KOPT-K1 (cell line): ENCODE measurements around the gene TMEFF2.
"Not testable (repeated sequence)": the region's sequence is repeated elsewhere in the genome, so short reads cannot be mapped to it uniquely, and the experiment has no call there.

Source experiments
- H3K27ac ChIP-seq: fragments of 200-600 bp; sonication (generic); 2 replicates; pipeline ENCODE4 v1.5.1; 2016; ENCODE audit warnings: antibody characterized with exemption, mild to moderate bottlenecking, low read depth, low read length; ENCODE audit not compliant: poor library complexity, severe bottlenecking
- H3K36me3 ChIP-seq: fragments of 200-600 bp; sonication (generic); 2 replicates; pipeline ENCODE4 v1.5.1; 2017; ENCODE audit warnings: antibody characterized with exemption, mild to moderate bottlenecking, low read length, moderate library complexity; ENCODE audit not compliant: insufficient read depth
- H3K9me3 ChIP-seq: fragments of 200-600 bp; sonication (generic); 2 replicates; pipeline ENCODE4 v1.5.1; 2017; ENCODE audit warnings: antibody characterized with exemption, low read length, mild to moderate bottlenecking; ENCODE audit not compliant: insufficient read depth, poor library complexity, severe bottlenecking

TMEFF2 gene

GRCh38 chr2:192126912-192127311 lies 67.8 kb downstream of the TMEFF2 start:
- no peaks in the 10 kb centered on the region for H3K36me3 ChIP-seq
- no peak overlapping the region for H3K27ac ChIP-seq
- H3K9me3 ChIP-seq: no peaks in the 10 kb centered on the region

DNA sequence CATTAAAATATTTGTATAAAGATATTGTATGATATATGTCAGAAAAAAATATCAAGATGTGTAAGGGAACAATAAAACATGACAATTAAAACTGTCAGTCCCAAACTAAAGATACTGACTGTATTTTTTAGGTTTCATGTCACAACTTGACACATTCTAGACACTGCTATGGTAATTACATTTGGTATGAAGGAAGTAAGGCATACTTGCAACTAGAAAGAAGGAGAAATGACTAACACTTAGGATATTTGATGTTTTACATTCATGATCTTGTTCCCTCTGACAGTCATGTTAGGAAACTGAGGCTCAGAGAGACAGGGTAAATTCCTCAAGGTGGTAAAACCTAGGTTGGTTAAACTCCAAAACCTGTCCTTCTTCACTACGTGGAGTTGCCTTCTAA lies 68.3 kb downstream of the TMEFF2 start:
- H3K36me3 ChIP-seq: no peaks in the 10 kb centered on the region
- no peak overlapping the region for H3K27ac ChIP-seq
- H3K9me3 ChIP-seq: no peaks in the 10 kb centered on the region

DNA sequence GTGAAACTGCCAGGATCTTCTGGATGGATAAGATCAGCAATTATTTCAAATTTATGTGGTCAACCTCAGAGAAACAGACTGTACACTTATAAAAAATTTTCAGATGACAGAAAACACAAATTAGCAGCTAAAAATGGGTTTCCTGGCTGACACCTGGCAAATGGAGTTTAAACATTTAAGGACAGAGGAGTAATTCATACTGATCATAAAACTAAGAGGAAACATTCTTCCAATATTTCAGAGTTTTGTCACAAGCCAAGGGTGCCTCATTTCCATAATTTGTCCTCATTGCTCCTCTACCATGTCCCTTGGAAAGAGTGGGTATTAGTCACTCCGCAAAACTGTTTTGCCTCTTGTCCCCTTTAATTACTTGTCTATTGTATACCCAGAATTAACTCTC lies 70.2 kb downstream of the TMEFF2 start:
- no peaks in the 10 kb centered on the region for H3K9me3 ChIP-seq
- no peaks in the 10 kb centered on the region for H3K36me3 ChIP-seq
- no peak overlapping the region for H3K27ac ChIP-seq

GRCh38 chr2:192123847-192124246 lies 70.9 kb downstream of the TMEFF2 start:
- Histone ChIP-seq H3K36me3 (no peaks in the 10 kb centered on the region), H3K9me3 (no peaks in the 10 kb centered on the region), H3K27ac (no peak overlapping the region)

GRCh38 chr2:192122946-192123345 lies 71.8 kb downstream of the TMEFF2 start:
- H3K36me3 ChIP-seq: no peaks in the 10 kb centered on the region
- H3K9me3 ChIP-seq: no peaks in the 10 kb centered on the region
- H3K27ac ChIP-seq: no peak overlapping the region

GRCh38 chr2:192122141-192122540 lies 72.6 kb downstream of the TMEFF2 start:
- Histone ChIP-seq H3K9me3 (no peaks in the 10 kb centered on the region), H3K27ac (no peak overlapping the region), H3K36me3 (no peaks in the 10 kb centered on the region)

DNA sequence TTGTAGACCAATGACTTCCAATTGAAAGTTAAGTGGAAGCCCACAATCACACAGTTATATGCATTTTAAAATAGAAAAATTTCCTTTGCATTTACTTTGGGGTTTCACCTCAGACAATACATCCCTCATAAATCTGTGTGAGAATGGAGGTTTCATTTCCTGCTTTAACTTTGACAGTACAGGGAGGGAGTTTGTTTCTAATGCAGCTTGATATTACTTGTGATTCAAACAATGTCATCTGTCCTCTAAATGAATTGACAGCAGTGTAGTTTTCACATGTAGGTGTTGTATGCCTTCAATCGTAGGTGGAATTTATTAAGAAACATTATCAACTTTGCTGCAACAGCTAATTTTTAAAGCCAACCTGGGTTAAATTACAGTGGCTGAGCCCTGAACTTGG lies 75.2 kb downstream of the TMEFF2 start:
- Histone ChIP-seq H3K36me3 (no peaks in the 10 kb centered on the region), H3K9me3 (no peaks in the 10 kb centered on the region), H3K27ac (no peak overlapping the region)

- no peaks in the 10 kb centered on the region for H3K36me3 ChIP-seq
- no peaks in the 10 kb centered on the region for H3K9me3 ChIP-seq
- H3K27ac ChIP-seq: no peak overlapping the region
Observed at GRCh38 chr2:192117705-192118104, 77.0 kb downstream of the TMEFF2 start.

GRCh38 chr2:192111536-192111935 lies 83.2 kb downstream of the TMEFF2 start:
- H3K27ac ChIP-seq, H3K9me3 ChIP-seq, H3K36me3 ChIP-seq: not testable (repeated sequence)

- Histone ChIP-seq H3K9me3 (no peaks in the 10 kb centered on the region), H3K36me3 (no peaks in the 10 kb centered on the region), H3K27ac (no peak overlapping the region)
Observed at GRCh38 chr2:192099742-192100141, 95.0 kb downstream of the TMEFF2 start.

GRCh38 chr2:192098814-192099491 lies 95.8 kb downstream of the TMEFF2 start:
- H3K9me3 ChIP-seq: no peaks in the 10 kb centered on the region
- H3K36me3 ChIP-seq: no peaks in the 10 kb centered on the region
- H3K27ac ChIP-seq: no peak overlapping the region

GRCh38 chr2:192091476-192091875 lies 103.3 kb downstream of the TMEFF2 start:
- no peaks in the 10 kb centered on the region for H3K36me3 ChIP-seq
- H3K27ac ChIP-seq: no peak overlapping the region
- no peaks in the 10 kb centered on the region for H3K9me3 ChIP-seq

GRCh38 chr2:192090911-192091310 lies 103.8 kb downstream of the TMEFF2 start:
- no peaks in the 10 kb centered on the region for H3K9me3 ChIP-seq
- H3K27ac ChIP-seq: no peak overlapping the region
- no peaks in the 10 kb centered on the region for H3K36me3 ChIP-seq

GRCh38 chr2:192087398-192087958 lies 107.3 kb downstream of the TMEFF2 start:
- H3K9me3 ChIP-seq: no peaks in the 10 kb centered on the region
- H3K36me3 ChIP-seq: no peaks in the 10 kb centered on the region
- no peak overlapping the region for H3K27ac ChIP-seq

GRCh38 chr2:192082121-192082520 lies 112.6 kb downstream of the TMEFF2 start:
- Histone ChIP-seq H3K9me3 (no peaks in the 10 kb centered on the region), H3K36me3 (no peaks in the 10 kb centered on the region), H3K27ac (no peak overlapping the region)

GRCh38 chr2:192080096-192080495 lies 114.6 kb downstream of the TMEFF2 start:
- not testable (repeated sequence) for H3K27ac ChIP-seq, H3K9me3 ChIP-seq

More at GRCh38 chr2:192080096-192080495, 114.6 kb downstream of the TMEFF2 start:
- H3K36me3 ChIP-seq: not testable (repeated sequence)
